ENCODE data around the gene SMG6.

DNA sequence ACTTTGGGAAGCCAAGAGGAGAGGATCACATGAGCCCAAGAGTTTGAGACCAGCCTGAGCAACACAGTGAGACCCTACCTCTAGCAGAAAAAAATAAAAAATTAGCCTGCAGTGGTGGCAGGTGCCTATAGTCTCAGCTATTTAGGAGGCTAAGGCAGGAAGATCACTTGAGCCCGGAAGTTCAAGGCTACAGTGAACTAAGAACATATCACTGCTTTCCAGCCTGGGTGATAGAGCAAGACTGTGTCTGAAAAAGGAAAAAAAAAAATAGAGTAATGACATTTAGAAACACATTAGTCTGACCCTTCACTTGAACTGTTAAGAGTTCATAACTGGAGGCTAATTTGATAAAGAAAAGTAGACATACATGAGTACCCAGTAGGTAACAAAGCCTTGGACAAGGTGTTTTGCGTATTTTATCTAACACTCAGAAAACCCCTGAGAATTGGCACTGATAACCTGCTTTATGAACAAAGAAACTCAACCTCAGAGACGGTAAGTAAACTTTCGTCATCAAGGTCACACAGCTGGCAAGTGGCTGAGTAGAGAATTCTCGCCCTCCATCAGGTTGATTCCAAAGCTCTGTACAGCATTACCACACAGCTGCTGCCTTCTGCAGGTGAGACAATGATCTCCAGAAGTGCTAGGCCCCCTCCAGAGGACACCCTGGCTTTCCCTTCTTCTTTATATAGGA is 101.1 kb downstream of the SMG6 start:
- TF ChIP-seq CTCF (IDR thresholded peaks at IDR 0.05) (no peak), POLR2A (IDR thresholded peaks at IDR 0.05) (no peak)

All from esophagus squamous epithelium (tissue), 4 donors.